ENCODE data around the gene UACA.
"Not testable (repeated sequence)": the region's sequence is repeated elsewhere in the genome, so short reads cannot be mapped to it uniquely, and the experiment has no call there.

Gene UACA
- 0.24 to 0.91 reads per million in 2 donors for total RNA-seq

DNA sequence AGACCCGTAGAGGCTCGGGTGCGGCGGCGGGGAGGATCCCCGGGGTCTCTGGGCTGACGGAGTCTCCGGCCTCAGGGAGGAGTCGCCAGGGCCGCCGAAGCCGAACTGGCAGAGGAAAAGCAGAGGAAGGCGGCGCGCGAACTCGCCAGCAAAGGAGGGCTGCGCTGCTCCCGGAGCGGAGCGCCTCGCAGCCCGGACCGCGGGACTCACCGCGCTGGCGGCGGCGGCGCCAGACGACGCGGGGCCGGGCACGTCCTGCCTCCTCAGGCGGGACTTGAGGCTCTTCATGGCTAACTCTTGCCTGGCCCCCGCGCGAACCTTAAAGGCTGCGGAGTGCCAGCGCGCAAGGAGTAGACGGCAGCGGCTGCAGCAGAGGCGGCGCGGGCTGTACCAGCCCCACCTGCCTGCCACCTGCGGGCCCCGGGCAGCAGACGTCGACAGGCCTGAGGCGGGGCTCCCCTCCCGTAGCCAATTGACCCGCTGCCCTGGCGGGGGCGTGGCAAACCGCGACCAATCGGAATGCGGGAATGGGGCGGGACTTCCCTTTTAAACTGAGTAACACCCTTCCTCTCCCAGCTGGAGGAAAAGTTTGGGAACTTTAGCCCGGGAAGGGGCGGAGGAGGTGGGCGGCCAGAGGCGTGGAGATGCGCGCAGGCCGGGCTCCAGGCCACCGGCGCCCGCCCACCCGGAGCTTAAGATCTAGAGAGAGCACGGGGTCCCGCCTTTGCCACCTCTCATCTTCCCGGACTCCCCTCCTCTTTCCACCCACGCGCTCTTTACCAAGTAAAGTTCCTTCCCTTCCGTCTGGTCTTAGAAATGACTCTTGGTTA is at the start of gene UACA:
Gene UACA (minus strand): TSS at position 439 of the 830 bp plus-strand sequence. CDS start 151 bp downstream, at position 288.
- peak; percentile 33 for DNase-seq

GRCh38 chr15:70812827-70813364 is 49.5 kb upstream of the UACA start:
- no peak for DNase-seq

GRCh38 chr15:70810916-70811578 is 47.7 kb upstream of the UACA start:
- DNase-seq: no peak

DNA sequence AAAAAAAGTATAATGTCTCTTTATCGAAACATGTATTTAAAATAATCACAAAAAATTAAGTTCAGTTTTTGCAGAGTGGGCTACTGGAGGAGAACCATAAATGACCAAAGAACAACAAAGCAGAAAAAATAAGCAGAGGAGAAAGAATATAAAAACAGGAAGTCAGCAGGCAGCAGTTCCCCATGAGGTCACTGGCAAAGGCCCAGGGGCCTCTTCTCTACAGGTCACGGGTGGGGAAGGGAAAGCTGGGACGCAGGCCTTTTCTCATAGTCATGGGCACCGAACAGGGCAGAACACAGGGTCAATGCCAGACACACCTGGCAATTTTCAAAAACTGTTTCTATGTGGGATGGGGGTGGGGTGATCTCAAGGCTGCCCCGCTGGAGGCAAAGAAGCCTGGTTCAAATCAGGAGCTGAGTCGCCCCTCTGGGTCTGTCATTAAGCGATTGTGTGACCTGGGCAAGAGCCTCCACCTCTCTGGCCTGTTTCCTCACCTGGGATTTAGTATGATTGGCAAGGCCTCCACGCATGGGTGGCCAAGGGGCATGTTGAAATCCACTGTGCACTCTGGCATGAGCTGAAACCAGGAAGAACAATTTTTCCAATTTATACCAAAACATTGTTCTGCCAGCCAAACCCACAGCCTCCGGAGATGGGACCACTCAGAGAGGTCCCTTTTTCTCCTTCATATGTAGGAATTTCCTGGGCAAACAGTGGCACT is 43.8 kb upstream of the UACA start:
- DNase-seq: no peak

DNA sequence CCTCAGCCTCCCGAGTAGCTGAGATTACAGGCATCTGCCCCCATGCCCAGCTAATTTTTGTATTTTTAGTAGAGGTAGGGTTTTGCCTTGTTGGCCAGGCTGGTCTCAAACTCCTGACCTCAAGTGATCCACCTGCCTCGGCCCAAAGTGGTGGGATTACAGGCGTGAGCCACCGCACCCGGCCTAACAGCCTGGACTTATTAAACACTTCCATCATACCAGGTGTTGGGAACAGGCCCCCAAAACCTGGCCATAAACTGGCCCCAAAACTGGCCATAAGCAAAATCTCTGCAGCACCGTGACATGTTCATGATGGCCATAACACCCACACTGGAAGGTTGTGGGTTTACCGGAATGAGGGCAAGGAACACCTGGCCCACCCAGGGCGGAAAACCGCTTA is 41.0 kb upstream of the UACA start:
- DNase-seq: not testable (repeated sequence)

DNA sequence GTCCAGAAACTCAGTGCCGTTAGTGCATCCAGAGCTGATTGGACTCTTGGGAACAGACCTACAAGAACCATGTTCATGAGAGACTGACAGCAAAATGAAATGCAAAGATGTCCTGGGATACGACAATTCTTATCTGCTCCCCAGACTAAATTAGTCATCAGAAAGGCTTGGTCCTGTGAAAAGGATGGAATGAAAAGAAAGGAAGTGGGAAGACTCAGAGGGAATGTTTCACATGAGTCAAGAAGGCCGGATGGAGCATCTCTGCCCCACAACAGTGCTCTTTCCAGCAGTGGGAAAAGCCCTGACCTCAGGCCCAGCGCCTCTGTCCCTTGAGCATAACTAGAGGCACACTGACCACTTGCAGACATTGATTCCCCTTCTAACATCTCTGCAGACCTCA is 39.3 kb upstream of the UACA start:
- DNase-seq: no peak

- no peak for DNase-seq
Observed at GRCh38 chr15:70801109-70801508, 37.8 kb upstream of the UACA start.

GRCh38 chr15:70799667-70800450 is 36.5 kb upstream of the UACA start:
- DNase-seq: no peak

GRCh38 chr15:70797464-70797863 is 34.1 kb upstream of the UACA start:
- no peak for DNase-seq

DNA sequence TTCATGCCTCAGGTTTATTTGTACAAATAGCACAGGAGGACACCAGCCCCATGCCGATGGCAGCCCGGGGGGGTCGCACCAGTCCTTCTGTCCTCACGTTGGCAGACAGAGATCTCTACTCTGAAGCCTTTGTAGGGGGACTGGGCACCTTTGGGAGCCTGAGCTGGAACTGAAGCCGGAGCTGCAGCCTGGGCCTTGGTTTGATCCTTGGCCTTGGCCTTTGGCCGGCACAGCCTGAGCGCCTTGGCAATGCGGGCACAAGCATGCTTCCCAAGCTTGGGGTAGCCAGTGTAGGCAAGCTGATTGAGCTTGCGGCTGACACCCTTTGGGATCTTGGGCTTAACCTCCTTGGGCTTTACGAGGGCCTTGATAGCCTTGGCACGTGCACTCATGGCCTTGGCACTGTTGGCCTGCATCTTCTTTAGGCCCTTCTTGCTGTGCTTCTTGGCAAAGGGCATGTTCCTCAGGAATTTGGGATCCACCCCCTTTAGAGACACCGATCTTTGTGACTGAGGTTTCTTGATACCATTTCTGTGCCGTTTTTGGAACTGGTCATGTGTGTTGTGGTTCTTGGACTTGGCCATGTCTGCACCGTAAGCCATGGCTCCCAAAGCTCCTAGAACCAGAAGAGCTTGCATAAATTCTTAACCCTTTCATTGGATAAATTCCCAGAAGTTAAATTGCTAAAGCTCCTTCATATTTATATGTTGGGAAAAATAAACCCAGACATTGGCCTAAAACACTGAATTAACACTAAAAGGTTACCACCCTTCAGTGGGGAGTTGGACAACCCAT is 33.4 kb upstream of the UACA start:
- DNase-seq: no peak

- no peak for DNase-seq
Observed at GRCh38 chr15:70795311-70795665, 31.9 kb upstream of the UACA start.

DNA sequence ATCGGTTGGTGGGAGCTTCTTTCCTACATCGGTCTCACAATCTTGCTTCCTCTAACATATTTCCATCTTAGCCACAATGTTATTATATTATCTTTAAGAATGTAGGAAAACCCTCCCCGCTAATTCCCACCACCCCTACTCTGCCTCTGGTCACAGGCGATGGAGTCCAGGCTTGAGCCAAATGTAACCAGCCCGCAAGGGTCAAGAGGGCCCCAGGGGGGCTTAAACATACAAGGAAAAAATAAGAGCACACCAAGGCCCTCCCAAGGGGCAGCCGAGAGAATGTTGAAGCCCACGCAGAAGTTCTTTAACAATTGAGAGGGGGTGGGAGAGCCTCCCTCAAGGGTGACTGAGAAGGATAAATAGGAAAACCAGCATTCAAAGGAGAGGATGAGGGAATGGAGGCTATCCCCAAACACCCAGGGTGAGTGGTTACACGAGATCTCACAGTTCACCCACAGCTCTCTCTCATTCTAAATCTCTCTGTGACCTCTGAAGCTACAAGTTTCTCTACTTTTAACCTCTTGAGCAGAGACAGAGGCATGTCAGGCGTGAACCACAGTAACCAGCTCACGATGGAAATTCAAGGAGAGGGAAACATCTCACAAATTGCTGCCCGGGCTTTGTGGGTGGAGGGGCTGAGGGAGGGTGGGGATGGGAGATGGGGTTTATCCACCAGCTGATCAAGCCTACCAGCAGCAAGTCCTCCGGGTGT is 31.4 kb upstream of the UACA start:
- DNase-seq: no peak

DNA sequence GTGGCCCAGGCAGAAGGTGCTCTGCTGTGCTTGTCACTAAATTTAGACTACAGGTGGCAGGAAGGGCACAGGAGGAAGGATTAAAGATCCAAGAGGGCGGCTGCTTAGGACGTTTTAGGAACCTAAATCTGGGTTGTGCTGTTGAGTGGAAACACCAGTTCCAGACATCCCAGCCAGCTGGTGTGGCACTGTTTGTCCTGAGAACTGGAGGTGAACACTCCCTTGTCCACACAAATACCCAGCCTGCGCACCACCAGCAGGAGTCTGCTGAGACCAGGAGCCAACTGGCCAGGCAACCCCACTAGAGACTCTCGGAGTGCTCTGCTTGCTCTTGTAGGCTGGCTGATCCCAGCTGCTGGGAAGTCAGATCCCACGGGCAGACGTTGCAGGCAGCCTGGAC is 30.3 kb upstream of the UACA start:
- DNase-seq: no peak

DNA sequence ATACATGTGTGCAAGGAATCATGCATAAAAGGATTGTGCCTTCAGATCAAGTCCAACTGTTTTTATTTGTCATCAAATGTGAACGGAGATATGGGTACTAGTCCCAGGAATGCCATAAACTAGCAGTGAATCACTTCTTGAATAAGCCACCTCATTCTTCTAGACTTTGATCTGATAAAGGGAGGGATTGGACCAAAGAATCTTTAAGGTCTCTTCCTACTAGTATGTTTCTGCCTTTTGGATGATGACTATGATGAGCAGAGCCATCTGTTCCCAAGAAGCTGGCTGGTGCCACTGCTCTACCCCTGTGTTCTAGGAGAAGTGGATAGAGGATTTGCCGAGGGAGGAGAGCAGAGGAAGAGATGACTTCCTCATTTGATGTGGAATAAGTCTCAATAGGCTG is 28.8 kb upstream of the UACA start:
- DNase-seq: no peak

DNA sequence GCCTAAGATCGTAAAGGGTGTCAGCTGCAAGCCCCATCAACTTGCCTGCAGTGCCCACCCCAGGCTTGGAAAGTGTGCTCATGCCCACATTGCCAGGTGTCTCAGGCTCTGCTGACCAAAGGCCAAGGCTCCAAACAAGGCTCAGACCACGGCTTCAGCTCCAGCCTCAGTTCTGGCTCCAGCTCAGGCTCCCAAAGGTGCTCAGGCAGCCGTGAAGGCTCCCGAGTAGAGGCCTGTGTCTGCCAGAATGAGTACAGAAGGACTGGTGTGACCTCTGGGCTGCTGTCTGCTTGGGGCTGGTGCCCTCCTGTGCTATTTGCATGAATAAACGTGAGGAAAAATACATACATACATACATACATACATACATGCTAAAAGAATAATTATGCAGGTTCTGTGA is 27.9 kb upstream of the UACA start:
- DNase-seq: no peak

- no peak for DNase-seq
Observed at GRCh38 chr15:70789213-70789612, 25.9 kb upstream of the UACA start.

DNA sequence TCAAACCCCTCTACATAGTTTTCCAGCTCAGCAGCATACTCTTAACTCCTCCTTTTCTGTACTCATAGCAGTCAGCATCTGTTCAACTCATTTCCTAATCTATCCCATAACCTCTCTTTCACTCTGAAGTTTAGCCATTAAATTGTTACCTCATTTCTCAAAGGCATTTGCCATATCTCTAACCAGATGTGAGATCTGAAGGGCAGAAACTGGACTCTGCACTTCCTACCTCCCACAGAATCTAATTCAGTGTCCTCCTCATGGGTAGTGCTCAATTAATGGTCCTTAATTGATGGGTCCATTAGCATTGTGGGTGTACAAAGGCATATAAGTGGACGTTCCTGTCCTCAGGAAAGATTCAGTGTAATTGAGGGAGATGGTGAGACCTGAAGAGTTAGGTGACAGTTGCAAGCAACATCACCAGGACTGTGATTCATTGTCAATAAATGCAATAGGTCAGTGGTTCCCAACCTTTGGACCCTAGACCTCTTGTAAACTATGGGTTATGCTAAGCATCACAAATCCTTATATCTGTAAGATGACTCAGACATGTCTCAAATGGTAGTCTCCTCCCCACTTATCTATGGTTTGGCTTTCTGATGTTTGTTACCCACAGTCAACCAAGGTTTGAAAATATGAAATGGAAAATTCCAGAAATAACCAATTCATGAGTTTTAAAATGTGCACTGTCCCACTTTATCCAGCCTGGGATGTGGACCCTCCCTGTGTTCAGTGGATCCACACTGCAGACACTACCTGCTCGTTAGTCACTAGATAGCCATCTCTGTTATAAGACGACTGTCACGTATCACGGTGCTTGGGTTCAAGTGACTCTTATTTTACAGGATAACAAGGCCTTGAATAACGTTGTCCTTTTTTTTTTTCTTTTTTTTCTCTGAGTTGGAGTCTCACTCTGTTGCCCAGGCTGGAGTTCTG is 25.0 kb upstream of the UACA start:
- DNase-seq: no peak

DNA sequence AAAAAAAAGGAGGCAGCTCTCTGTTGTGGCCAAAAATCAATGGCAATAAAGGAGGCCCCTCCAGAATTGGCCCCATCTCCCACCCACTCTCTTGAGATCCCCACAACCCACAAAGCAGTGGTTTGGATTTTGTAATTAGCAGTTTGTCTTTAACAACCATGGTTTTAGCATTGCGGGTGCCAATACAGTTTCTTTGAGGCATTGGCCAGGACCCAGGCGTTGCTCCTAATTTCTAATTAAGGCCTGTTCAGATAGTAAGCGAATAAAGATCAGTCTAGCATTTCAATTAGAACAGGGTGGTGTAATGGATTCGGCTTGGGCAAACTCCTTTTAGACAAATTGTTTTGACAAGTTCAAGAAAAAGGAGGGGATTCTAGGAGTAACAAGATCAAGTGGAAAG is 23.6 kb upstream of the UACA start:
- DNase-seq: no peak

GRCh38 chr15:70783610-70784022 is 20.3 kb upstream of the UACA start:
- DNase-seq: no peak

DNA sequence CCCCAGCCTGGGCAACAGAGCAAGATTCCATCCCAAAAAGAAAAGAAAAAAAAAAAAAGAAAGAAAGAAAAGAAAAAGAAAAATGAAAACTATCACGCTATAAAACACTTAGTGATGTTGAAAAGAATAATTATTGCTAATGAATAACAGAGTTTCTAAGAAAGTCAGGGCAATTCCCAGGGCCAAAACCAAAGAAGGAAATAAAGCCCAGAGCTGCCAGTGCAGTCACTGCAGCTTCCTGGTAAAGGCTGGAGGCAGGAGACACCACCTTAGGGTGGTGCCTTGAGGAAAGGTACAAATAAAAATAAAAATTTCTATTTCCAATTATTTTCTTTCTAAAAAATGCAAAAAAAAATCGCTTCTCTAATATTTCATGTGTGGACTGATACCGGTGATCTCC is 19.7 kb upstream of the UACA start:
- no peak for DNase-seq

Measured in T-helper 9 cell (primary cell).